Measurements from ENCODE around the gene WDR82.

The WDR82 gene

DNA sequence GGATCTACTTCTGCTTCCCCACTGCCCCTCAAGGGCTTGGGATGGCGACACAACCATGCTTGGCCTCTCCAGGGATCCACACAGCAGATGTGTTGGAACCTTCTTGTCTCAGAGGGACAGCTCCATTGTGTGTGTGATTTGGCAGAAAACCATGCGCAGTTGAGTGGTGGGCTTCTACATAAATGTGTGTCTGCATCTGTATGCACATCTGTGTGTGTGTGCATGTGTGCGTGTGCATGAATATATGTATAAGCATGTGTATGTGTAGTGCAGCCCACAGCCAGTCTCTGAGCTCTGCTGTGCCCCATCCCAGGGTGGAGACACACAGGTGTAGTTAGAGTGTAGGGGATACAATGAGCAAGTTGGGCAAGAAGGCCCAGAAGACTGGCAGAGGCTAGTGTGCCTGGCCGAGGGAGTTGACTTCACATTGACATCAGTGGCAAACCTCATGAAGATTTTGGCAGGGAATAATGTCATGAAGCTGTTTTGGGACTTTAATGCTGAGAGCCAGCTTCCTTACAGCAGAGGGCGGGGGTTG is 17.3 kb upstream of the WDR82 start:
- Histone ChIP-seq H3K36me3 (ENCODE audit: insufficient read depth, low read length) (no peaks in the 10 kb centered on the region), H3K9ac (ENCODE audit: low read depth, low read length, poor library complexity, severe bottlenecking) (no peak overlapping the region), H3K27me3 (ENCODE audit: insufficient read depth, low read length, poor library complexity, severe bottlenecking) (no peaks in the 10 kb centered on the region), H3K4me3 (ENCODE audit: low read length, poor library complexity, severe bottlenecking) (no peak overlapping the region), H2AFZ (ENCODE audit: low read length) (no peak overlapping the region), H3K9me2 (replicated peaks; ENCODE audit: low read depth, low read length) (no peaks in the 10 kb centered on the region), H3F3A (ENCODE audit: low read depth) (no peaks in the 10 kb centered on the region), H3K79me2 (ENCODE audit: insufficient read depth, low read length) (no peaks in the 10 kb centered on the region), H3K4me2 (ENCODE audit: low read depth, low read length, poor library complexity, severe bottlenecking) (no peak overlapping the region), H3K9me3 (ENCODE audit: insufficient read depth, low read depth, low read length) (no peaks in the 10 kb centered on the region), H4K20me1 (ENCODE audit: insufficient read depth, low read length, poor library complexity, severe bottlenecking) (no peaks in the 10 kb centered on the region), H3K4me1 (ENCODE audit: insufficient read depth, low read length, poor library complexity, severe bottlenecking) (peaks cover 12% of the 10 kb centered on the region)
- TF ChIP-seq EZH2phosphoT487 (IDR thresholded peaks at IDR 0.05; ENCODE audit: borderline replicate concordance) (no peak), CTCF (conservative IDR thresholded peaks at IDR 0.05; ENCODE audit: low read length) (no peak)

GRCh38 chr3:52294320-52295150 is 16.1 kb upstream of the WDR82 start:
- peaks cover 2% of the 10 kb centered on the region; the same call in 1 of the 2 replicates for H3K79me2 ChIP-seq (ENCODE audit: insufficient read depth, low read length)
- H3K9me2 ChIP-seq (replicated peaks; ENCODE audit: low read depth, low read length) = no peaks in the 10 kb centered on the region
- peaks cover 11% of the 10 kb centered on the region for H3K4me1 ChIP-seq (ENCODE audit: insufficient read depth, low read length, poor library complexity, severe bottlenecking)
- H3K4me3 ChIP-seq (ENCODE audit: low read length, poor library complexity, severe bottlenecking) = no peak overlapping the region
- H3K4me2 ChIP-seq (ENCODE audit: low read depth, low read length, poor library complexity, severe bottlenecking) = no peak overlapping the region
- H4K20me1 ChIP-seq (ENCODE audit: insufficient read depth, low read length, poor library complexity, severe bottlenecking) = no peaks in the 10 kb centered on the region
- no peaks in the 10 kb centered on the region for H3K27me3 ChIP-seq (ENCODE audit: insufficient read depth, low read length, poor library complexity, severe bottlenecking)
- H3K36me3 ChIP-seq (ENCODE audit: insufficient read depth, low read length) = no peaks in the 10 kb centered on the region
- TF ChIP-seq CTCF (conservative IDR thresholded peaks at IDR 0.05; ENCODE audit: low read length) (no peak), EZH2phosphoT487 (IDR thresholded peaks at IDR 0.05; ENCODE audit: borderline replicate concordance) (no peak)
- no peak overlapping the region for H2AFZ ChIP-seq (ENCODE audit: low read length)
- no peak overlapping the region for H3K9ac ChIP-seq (ENCODE audit: low read depth, low read length, poor library complexity, severe bottlenecking)
- no peaks in the 10 kb centered on the region for H3K9me3 ChIP-seq (ENCODE audit: insufficient read depth, low read depth, low read length)
- H3F3A ChIP-seq (ENCODE audit: low read depth) = no peaks in the 10 kb centered on the region

DNA sequence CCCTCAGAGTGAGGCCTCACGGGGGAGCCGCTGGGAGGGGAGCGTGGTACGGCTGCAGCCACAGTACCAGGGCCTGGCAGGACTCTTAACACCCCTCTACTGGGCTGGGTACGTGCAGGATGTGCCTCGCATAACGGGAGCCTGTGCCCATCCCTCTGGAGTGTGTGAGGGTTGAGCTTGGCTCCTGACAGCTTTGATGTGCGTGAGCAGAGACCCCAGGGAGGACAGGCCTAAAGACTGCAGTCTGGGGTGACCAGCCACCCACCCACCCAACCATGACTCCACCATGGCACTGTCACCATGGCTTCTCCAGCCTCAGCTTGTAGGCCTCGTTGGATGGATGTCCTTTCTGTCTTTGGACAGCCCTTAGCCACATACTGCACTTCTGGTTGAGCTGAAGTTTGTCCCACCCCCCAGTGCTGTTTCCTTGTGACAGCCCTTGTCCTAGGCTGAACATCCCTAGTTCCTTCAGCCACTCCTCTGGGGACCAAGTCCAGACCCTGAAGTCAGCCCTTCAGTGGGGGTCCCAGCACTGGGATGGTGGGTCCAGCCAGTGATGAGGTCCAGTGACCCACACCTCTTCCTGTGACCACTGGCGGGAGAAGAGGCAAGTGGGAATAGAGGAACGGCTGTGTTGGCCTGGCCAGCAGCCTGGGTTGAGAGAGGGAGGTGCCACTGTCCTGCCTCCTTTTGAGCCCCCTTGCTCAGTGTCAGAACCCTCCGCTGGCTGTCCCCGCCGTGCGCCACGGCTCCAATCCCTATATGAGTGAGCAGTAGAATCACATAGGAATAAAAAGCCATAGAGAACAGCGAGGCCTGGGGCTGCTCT is 15.3 kb upstream of the WDR82 start:
- no peak for TF ChIP-seq CTCF (conservative IDR thresholded peaks at IDR 0.05; ENCODE audit: low read length)
- TF ChIP-seq EZH2phosphoT487 (IDR thresholded peaks at IDR 0.05; ENCODE audit: borderline replicate concordance) = no peak
- H3F3A ChIP-seq (ENCODE audit: low read depth) = no peaks in the 10 kb centered on the region
- H3K9me2 ChIP-seq (replicated peaks; ENCODE audit: low read depth, low read length) = no peaks in the 10 kb centered on the region
- H3K4me2 ChIP-seq (ENCODE audit: low read depth, low read length, poor library complexity, severe bottlenecking) = no peak overlapping the region
- no peaks in the 10 kb centered on the region for H4K20me1 ChIP-seq (ENCODE audit: insufficient read depth, low read length, poor library complexity, severe bottlenecking)
- H3K36me3 ChIP-seq (ENCODE audit: insufficient read depth, low read length) = no peaks in the 10 kb centered on the region
- H3K79me2 ChIP-seq (ENCODE audit: insufficient read depth, low read length) = peaks cover 10% of the 10 kb centered on the region
- H3K9me3 ChIP-seq (ENCODE audit: insufficient read depth, low read depth, low read length) = no peaks in the 10 kb centered on the region
- no peak overlapping the region for H3K9ac ChIP-seq (ENCODE audit: low read depth, low read length, poor library complexity, severe bottlenecking)
- H3K27me3 ChIP-seq (ENCODE audit: insufficient read depth, low read length, poor library complexity, severe bottlenecking) = no peaks in the 10 kb centered on the region
- peaks cover 10% of the 10 kb centered on the region for H3K4me1 ChIP-seq (ENCODE audit: insufficient read depth, low read length, poor library complexity, severe bottlenecking)
- H2AFZ ChIP-seq (ENCODE audit: low read length) = no peak overlapping the region
- H3K4me3 ChIP-seq (ENCODE audit: low read length, poor library complexity, severe bottlenecking) = no peak overlapping the region
